ENCODE data around the gene ANKRD34C.

Gene ANKRD34C

GRCh38 chr15:79265987-79266579, 16.4 kb upstream of the ANKRD34C start:
- no peak overlapping the region for H3K4me3 ChIP-seq (ENCODE audit: low read length, poor library complexity, severe bottlenecking)
- H3F3A ChIP-seq (ENCODE audit: low read depth) = no peaks in the 10 kb centered on the region
- H3K4me2 ChIP-seq (ENCODE audit: low read depth, low read length, poor library complexity, severe bottlenecking) = no peak overlapping the region
- H3K27me3 ChIP-seq (ENCODE audit: insufficient read depth, low read length, poor library complexity, severe bottlenecking) = no peaks in the 10 kb centered on the region
- H3K9ac ChIP-seq (ENCODE audit: low read depth, low read length, poor library complexity, severe bottlenecking) = no peak overlapping the region
- no peak overlapping the region for H2AFZ ChIP-seq (ENCODE audit: low read length)
- H3K9me2 ChIP-seq (replicated peaks; ENCODE audit: low read depth, low read length) = no peaks in the 10 kb centered on the region
- H3K36me3 ChIP-seq (ENCODE audit: insufficient read depth, low read length) = no peaks in the 10 kb centered on the region
- H4K20me1 ChIP-seq (ENCODE audit: insufficient read depth, low read length, poor library complexity, severe bottlenecking) = no peaks in the 10 kb centered on the region
- H3K4me1 ChIP-seq (ENCODE audit: insufficient read depth, low read length, poor library complexity, severe bottlenecking) = no peaks in the 10 kb centered on the region
- TF ChIP-seq EZH2phosphoT487 (IDR thresholded peaks at IDR 0.05; ENCODE audit: borderline replicate concordance) (no peak), CTCF (conservative IDR thresholded peaks at IDR 0.05; ENCODE audit: low read length) (no peak)
- H3K79me2 ChIP-seq (ENCODE audit: insufficient read depth, low read length) = no peaks in the 10 kb centered on the region
- H3K9me3 ChIP-seq (ENCODE audit: insufficient read depth, low read depth, low read length) = no peaks in the 10 kb centered on the region

GRCh38 chr15:79283252-79284048, 928 bp downstream of the ANKRD34C start:
- Histone ChIP-seq H3K9ac (ENCODE audit: low read depth, low read length, poor library complexity, severe bottlenecking) (no peak overlapping the region), H2AFZ (ENCODE audit: low read length) (no peak overlapping the region), H4K20me1 (ENCODE audit: insufficient read depth, low read length, poor library complexity, severe bottlenecking) (no peaks in the 10 kb centered on the region), H3K79me2 (ENCODE audit: insufficient read depth, low read length) (no peaks in the 10 kb centered on the region), H3K4me3 (ENCODE audit: low read length, poor library complexity, severe bottlenecking) (no peak overlapping the region), H3K4me1 (ENCODE audit: insufficient read depth, low read length, poor library complexity, severe bottlenecking) (no peaks in the 10 kb centered on the region), H3K4me2 (ENCODE audit: low read depth, low read length, poor library complexity, severe bottlenecking) (no peak overlapping the region), H3K27me3 (ENCODE audit: insufficient read depth, low read length, poor library complexity, severe bottlenecking) (no peaks in the 10 kb centered on the region), H3K9me3 (ENCODE audit: insufficient read depth, low read depth, low read length) (no peaks in the 10 kb centered on the region), H3K9me2 (replicated peaks; ENCODE audit: low read depth, low read length) (no peaks in the 10 kb centered on the region), H3F3A (ENCODE audit: low read depth) (no peaks in the 10 kb centered on the region), H3K36me3 (ENCODE audit: insufficient read depth, low read length) (no peaks in the 10 kb centered on the region)
- TF ChIP-seq EZH2phosphoT487 (IDR thresholded peaks at IDR 0.05; ENCODE audit: borderline replicate concordance) (no peak), CTCF (conservative IDR thresholded peaks at IDR 0.05; ENCODE audit: low read length) (no peak)

- Histone ChIP-seq H3K79me2 (ENCODE audit: insufficient read depth, low read length) (no peaks in the 10 kb centered on the region), H2AFZ (ENCODE audit: low read length) (no peak overlapping the region), H3F3A (ENCODE audit: low read depth) (no peaks in the 10 kb centered on the region), H3K9me2 (replicated peaks; ENCODE audit: low read depth, low read length) (no peaks in the 10 kb centered on the region), H3K4me3 (ENCODE audit: low read length, poor library complexity, severe bottlenecking) (no peak overlapping the region), H3K36me3 (ENCODE audit: insufficient read depth, low read length) (no peaks in the 10 kb centered on the region), H4K20me1 (ENCODE audit: insufficient read depth, low read length, poor library complexity, severe bottlenecking) (no peaks in the 10 kb centered on the region), H3K9me3 (ENCODE audit: insufficient read depth, low read depth, low read length) (no peaks in the 10 kb centered on the region), H3K4me2 (ENCODE audit: low read depth, low read length, poor library complexity, severe bottlenecking) (no peak overlapping the region), H3K9ac (ENCODE audit: low read depth, low read length, poor library complexity, severe bottlenecking) (no peak overlapping the region), H3K4me1 (ENCODE audit: insufficient read depth, low read length, poor library complexity, severe bottlenecking) (peaks cover 4% of the 10 kb centered on the region), H3K27me3 (ENCODE audit: insufficient read depth, low read length, poor library complexity, severe bottlenecking) (no peaks in the 10 kb centered on the region)
- TF ChIP-seq CTCF (conservative IDR thresholded peaks at IDR 0.05; ENCODE audit: low read length) (no peak), EZH2phosphoT487 (IDR thresholded peaks at IDR 0.05; ENCODE audit: borderline replicate concordance) (no peak)
Measured at GRCh38 chr15:79290642-79291275, 8.2 kb downstream of the ANKRD34C start.

Measured in Loucy (cell line).